ENCODE measurements around the gene CFAP221.

Gene CFAP221

DNA sequence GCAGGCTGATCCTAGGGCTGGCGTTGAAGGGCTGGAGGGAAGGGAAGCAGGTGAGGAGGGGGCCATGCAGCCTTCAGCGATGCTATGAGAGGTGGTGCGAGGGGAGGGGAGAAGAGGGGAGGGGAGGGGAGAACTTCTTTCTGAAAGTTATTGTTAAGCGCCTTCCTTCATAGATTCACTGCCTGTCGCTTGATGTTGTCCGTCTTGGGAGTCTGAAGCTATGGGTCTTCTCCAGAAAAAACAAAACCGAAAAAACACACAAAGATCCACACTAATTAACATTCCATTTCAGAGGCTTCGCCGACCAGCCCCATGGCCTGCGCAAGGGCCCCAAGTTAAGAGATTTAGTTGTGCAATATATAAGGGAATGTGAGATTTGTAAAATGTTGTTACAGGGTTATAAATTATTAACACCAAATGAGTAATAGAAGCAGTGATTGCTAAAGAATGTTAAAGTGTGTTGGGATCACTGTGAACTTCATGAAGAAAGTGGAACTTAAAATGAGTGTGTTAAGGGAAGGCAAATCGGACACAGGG lies 758 bp downstream of the CFAP221 start:
- no peak for DNase-seq (ENCODE audit: extremely low spot score)
- TF ChIP-seq FOXA1 (IDR thresholded peaks at IDR 0.05) (no peak), TARDBP (IDR thresholded peaks at IDR 0.05) (no peak), ELF4 (IDR thresholded peaks at IDR 0.05) (no peak), BHLHE40 (IDR thresholded peaks at IDR 0.05; ENCODE audit: borderline replicate concordance) (no peak), ARNT (IDR thresholded peaks at IDR 0.05) (no peak), FOXM1 (IDR thresholded peaks at IDR 0.05; ENCODE audit: borderline replicate concordance) (no peak), L3MBTL2 (conservative IDR thresholded peaks at IDR 0.05) (no peak), ZNF384 (IDR thresholded peaks at IDR 0.05) (no peak), SP1 (IDR thresholded peaks at IDR 0.05) (no peak), FOXK2 (IDR thresholded peaks at IDR 0.05) (no peak), HDGF (IDR thresholded peaks at IDR 0.05; ENCODE audit: borderline replicate concordance) (no peak), NFRKB (IDR thresholded peaks at IDR 0.05) (no peak), LEF1 (IDR thresholded peaks at IDR 0.05; ENCODE audit: borderline replicate concordance) (no peak)
- CTCF ChIA-PET: interaction anchor here (0.7 kb wide), 1 partner anchor 325 kb away, joined by 4 read pairs; no protein-coding TSS in a partner anchor
- POLR2A ChIA-PET: no interaction called here

DNA sequence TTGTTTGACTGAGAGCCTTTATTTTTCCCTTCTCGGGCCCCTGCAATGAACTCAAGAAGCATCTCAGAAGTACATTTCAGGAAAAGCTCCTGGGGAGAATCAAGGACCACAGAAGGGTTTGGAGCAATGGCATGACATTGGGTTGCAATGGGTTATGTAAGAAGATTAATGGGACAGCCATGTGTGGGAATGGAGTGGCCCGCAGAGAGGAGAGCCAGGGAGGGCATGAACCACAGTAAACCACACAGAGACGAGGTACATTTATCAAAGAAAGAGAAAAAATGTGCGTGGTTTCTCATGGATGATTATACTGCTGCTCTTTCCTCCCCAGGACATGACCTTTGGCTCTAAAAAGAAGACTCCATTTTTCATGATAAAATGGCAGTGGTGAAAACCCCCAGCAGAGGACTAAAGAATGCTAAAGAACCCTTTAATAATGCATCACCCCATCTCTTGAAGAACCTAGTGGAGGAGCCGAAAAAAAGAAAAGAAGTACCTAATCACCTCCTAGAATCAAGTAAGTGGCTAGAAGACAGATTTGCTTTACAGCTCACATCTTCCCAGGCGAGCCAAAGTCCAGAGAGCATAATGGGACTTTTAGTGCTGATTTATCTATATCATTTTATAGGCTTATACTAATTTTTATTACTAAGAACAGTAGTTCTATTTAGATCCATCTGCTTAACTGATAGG lies 1.7 kb downstream of the CFAP221 start:
- ChIA-PET CTCF (interaction anchor here (0.7 kb wide), 1 partner anchor 326 kb away, joined by 4 read pairs; no protein-coding TSS in a partner anchor), POLR2A (interaction anchor here (1.0 kb wide), 1 partner anchor 11 kb away, joined by 4 read pairs; no protein-coding TSS in a partner anchor)
- TF ChIP-seq BHLHE40 (IDR thresholded peaks at IDR 0.05; ENCODE audit: borderline replicate concordance) (no peak), FOXM1 (IDR thresholded peaks at IDR 0.05; ENCODE audit: borderline replicate concordance) (no peak), TARDBP (IDR thresholded peaks at IDR 0.05) (no peak), SP1 (IDR thresholded peaks at IDR 0.05) (no peak), SUZ12 (IDR thresholded peaks at IDR 0.05) (no peak), ZNF384 (IDR thresholded peaks at IDR 0.05) (no peak), ELF4 (IDR thresholded peaks at IDR 0.05) (no peak)
- no peak for DNase-seq (ENCODE audit: extremely low spot score)

DNA sequence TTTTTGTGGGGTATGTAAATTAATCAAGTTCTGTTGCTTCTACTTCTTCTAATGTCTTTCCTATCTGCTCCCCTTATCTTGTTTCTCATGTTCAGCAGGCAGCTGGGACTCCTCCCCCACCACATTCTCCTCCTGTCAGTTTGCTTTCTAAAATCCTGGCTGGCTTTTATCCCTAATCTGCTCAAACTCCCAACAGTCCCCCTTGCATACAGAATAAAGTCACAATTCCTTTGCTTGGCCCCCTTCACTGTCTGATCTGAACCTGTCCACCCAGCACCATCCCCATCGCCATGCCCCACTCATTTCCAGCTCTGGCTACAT lies 2.2 kb downstream of the CFAP221 start:
- ChIA-PET POLR2A (interaction anchor here (1.0 kb wide), 1 partner anchor 10 kb away, joined by 4 read pairs; no protein-coding TSS in a partner anchor), CTCF (no interaction called here)
- TF ChIP-seq FOXK2 (IDR thresholded peaks at IDR 0.05): no peak
- TF ChIP-seq ARNT (IDR thresholded peaks at IDR 0.05): no peak
- TF ChIP-seq, protein P1, sequence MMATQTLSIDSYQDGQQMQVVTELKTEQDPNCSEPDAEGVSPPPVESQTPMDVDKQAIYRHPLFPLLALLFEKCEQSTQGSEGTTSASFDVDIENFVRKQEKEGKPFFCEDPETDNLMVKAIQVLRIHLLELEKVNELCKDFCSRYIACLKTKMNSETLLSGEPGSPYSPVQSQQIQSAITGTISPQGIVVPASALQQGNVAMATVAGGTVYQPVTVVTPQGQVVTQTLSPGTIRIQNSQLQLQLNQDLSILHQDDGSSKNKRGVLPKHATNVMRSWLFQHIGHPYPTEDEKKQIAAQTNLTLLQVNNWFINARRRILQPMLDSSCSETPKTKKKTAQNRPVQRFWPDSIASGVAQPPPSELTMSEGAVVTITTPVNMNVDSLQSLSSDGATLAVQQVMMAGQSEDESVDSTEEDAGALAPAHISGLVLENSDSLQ (IDR thresholded peaks at IDR 0.05): no peak
- TF ChIP-seq LEF1 (IDR thresholded peaks at IDR 0.05; ENCODE audit: borderline replicate concordance): no peak
- TF ChIP-seq CTBP1 (IDR thresholded peaks at IDR 0.05; ENCODE audit: borderline replicate concordance): no peak
- no peak for TF ChIP-seq SUZ12 (IDR thresholded peaks at IDR 0.05)
- TF ChIP-seq FOXA1 (IDR thresholded peaks at IDR 0.05): no peak
- TF ChIP-seq HDGF (IDR thresholded peaks at IDR 0.05; ENCODE audit: borderline replicate concordance): no peak
- no peak for DNase-seq (ENCODE audit: extremely low spot score)

DNA sequence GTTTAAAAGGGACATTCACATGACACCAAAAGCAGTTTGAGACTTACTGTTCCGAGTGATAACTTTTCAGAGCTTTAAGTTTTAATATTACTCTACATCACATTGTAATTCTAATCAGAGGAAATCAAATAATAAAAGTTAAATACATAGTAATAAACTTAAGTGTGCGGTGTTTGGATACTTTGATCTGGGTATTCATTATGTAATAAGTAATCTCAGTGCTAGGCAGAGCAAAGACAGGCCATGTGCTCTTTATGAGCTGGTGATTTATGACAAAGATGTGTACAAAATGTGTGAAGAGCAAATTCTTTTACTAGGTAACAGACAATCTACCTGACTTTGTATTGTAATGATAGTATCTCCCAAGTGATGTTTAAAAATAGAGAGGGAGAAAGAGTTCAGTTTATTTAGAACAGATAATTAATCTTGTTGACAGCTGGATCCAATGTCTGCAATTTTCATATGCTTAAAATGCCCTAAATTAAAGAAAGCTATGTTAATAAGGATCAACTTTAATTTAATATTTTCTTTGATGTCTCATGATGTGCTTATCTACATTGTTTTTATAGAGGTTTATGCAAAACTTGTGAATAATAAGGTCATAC lies 4.4 kb downstream of the CFAP221 start:
- ChIA-PET CTCF (no interaction called here), POLR2A (no interaction called here)
- no peak for DNase-seq (ENCODE audit: extremely low spot score)
- no peak for TF ChIP-seq FOXK2 (IDR thresholded peaks at IDR 0.05)
- TF ChIP-seq, protein P1 (IDR thresholded peaks at IDR 0.05): peak; percentile 74

DNA sequence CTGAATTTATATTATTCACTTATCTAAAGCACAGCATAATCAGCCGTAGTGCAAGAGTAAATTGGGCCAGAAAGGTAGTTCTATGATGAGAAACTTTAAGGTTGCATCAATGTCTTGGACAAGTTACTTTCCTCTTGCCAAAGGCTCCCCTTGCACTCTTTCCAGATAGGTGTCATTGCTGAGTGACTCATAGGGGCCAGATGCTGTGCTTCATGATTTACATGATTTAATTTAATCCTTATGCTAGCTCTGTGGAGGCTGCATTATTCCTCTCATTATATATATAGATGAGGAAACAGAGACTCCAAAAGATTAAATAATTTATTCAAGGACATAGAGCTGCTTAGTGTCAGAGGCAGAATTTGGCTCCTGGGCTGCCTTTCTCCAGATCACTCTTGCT lies 5.0 kb downstream of the CFAP221 start:
- TF ChIP-seq SP1 (IDR thresholded peaks at IDR 0.05) (no peak), TARDBP (IDR thresholded peaks at IDR 0.05) (no peak), L3MBTL2 (conservative IDR thresholded peaks at IDR 0.05) (no peak), NFRKB (IDR thresholded peaks at IDR 0.05) (no peak), ARNT (IDR thresholded peaks at IDR 0.05) (no peak), ELF4 (IDR thresholded peaks at IDR 0.05) (no peak), FOXK2 (IDR thresholded peaks at IDR 0.05) (no peak), CTBP1 (IDR thresholded peaks at IDR 0.05; ENCODE audit: borderline replicate concordance) (no peak), HDGF (IDR thresholded peaks at IDR 0.05; ENCODE audit: borderline replicate concordance) (no peak), FOXA1 (IDR thresholded peaks at IDR 0.05) (no peak), LEF1 (IDR thresholded peaks at IDR 0.05; ENCODE audit: borderline replicate concordance) (no peak), ZNF384 (IDR thresholded peaks at IDR 0.05) (no peak), FOXM1 (IDR thresholded peaks at IDR 0.05; ENCODE audit: borderline replicate concordance) (no peak), BHLHE40 (IDR thresholded peaks at IDR 0.05; ENCODE audit: borderline replicate concordance) (no peak), SUZ12 (IDR thresholded peaks at IDR 0.05) (no peak)
- TF ChIP-seq, protein P1 (IDR thresholded peaks at IDR 0.05): no peak
- CTCF ChIA-PET: no interaction called here
- POLR2A ChIA-PET: no interaction called here
- no peak for DNase-seq (ENCODE audit: extremely low spot score)

DNA sequence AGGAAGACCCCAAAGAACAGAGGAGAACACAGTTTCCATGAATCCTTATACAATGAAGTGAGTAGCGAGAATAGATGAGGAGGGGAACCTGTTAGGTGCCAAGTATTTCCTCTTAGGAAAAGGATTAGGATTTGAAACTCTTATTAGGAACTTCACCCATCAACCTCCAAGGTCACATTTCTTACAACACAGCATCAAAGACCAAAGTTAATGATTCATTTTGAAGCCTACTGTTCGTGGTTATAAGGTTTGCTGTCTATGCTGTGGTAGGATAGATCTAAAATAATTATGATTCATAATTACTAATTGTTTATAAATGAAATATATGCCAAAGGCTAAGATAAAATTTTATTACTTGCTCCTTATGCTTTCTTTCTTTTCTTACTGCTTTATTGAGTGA lies 6.1 kb downstream of the CFAP221 start:
- POLR2A ChIA-PET: no interaction called here
- DNase-seq (ENCODE audit: extremely low spot score): no peak
- TF ChIP-seq ELF4 (IDR thresholded peaks at IDR 0.05) (no peak), FOXA1 (IDR thresholded peaks at IDR 0.05) (no peak), L3MBTL2 (conservative IDR thresholded peaks at IDR 0.05) (no peak), ZNF384 (IDR thresholded peaks at IDR 0.05) (no peak), LEF1 (IDR thresholded peaks at IDR 0.05; ENCODE audit: borderline replicate concordance) (no peak), NFRKB (IDR thresholded peaks at IDR 0.05) (no peak), SP1 (IDR thresholded peaks at IDR 0.05) (no peak), BHLHE40 (IDR thresholded peaks at IDR 0.05; ENCODE audit: borderline replicate concordance) (no peak), HDGF (IDR thresholded peaks at IDR 0.05; ENCODE audit: borderline replicate concordance) (no peak), CTBP1 (IDR thresholded peaks at IDR 0.05; ENCODE audit: borderline replicate concordance) (no peak), SUZ12 (IDR thresholded peaks at IDR 0.05) (no peak), FOXK2 (IDR thresholded peaks at IDR 0.05) (no peak), FOXM1 (IDR thresholded peaks at IDR 0.05; ENCODE audit: borderline replicate concordance) (no peak), ARNT (IDR thresholded peaks at IDR 0.05) (no peak)
- TF ChIP-seq, protein P1 (IDR thresholded peaks at IDR 0.05): no peak
- CTCF ChIA-PET: no interaction called here

Measured in HEK293T (cell line).